Peyer's patch (tissue), 4 donors: ENCODE measurements around the gene HRNR.

Source experiments
- CTCF ChIP-seq, 6 experiments: fragments of 450-650 bp in 4 of 6; fragments of 200-600 bp in 2 of 6; sonication (generic) in 1 of 6; IDR thresholded peaks; one replicate each; pipeline ENCODE4 v1.5.1; 2017 to 2019; ENCODE audit warnings: antibody characterized with exemption in 6 of 6, mild to moderate bottlenecking in 3 of 6, moderate library complexity in 1 of 6
- POLR2A ChIP-seq, 2 donors: fragments of 450-650 bp; IDR thresholded peaks; one replicate each; pipeline ENCODE4 v1.5.1; 2017; ENCODE audit warnings: antibody characterized with exemption in 2 of 2, mild to moderate bottlenecking in 2 of 2, moderate library complexity in 2 of 2

DNA sequence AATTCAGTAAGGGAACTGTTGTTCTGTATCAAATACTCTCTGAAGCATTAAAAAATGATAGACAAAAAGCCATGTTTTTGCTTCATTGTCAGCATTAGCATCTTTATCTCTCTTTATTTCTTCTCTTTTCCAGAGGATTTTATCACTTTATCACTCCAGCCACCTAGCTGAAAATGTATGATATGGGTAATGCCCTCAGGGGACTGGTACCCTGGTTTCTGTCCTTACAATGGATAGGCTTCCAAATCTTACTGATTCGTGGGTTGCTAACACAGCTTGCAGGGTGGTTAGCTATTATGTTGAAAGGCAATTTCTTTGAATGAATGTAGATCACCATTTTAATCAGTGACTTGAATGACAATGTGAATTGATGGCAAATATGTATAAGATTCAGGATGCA is 23.3 kb upstream of the HRNR start:
- TF ChIP-seq POLR2A (IDR thresholded peaks at IDR 0.05) (no peak), CTCF (IDR thresholded peaks at IDR 0.05) (no peak)
